Epithelial cell of esophagus (primary cell): ENCODE results near the gene GIPC3.

Experiments
- DNase-seq: peaks from one replicate; pipeline ENCODE4 v3.0.0; 2010; ENCODE audit warnings: low read depth
- H3K4me3 ChIP-seq: 2 replicates; pipeline ENCODE4 v1.5.1; 2011; ENCODE audit warnings: mild to moderate bottlenecking, low read length, control low read depth
- CTCF ChIP-seq: IDR thresholded peaks from 2 replicates; pipeline ENCODE4 v1.5.1; 2011; ENCODE audit warnings: low read depth, mild to moderate bottlenecking, low read length, control low read depth, inconsistent platforms; ENCODE audit not compliant: insufficient read depth; ENCODE audit errors: missing control alignments

The GIPC3 gene

DNA sequence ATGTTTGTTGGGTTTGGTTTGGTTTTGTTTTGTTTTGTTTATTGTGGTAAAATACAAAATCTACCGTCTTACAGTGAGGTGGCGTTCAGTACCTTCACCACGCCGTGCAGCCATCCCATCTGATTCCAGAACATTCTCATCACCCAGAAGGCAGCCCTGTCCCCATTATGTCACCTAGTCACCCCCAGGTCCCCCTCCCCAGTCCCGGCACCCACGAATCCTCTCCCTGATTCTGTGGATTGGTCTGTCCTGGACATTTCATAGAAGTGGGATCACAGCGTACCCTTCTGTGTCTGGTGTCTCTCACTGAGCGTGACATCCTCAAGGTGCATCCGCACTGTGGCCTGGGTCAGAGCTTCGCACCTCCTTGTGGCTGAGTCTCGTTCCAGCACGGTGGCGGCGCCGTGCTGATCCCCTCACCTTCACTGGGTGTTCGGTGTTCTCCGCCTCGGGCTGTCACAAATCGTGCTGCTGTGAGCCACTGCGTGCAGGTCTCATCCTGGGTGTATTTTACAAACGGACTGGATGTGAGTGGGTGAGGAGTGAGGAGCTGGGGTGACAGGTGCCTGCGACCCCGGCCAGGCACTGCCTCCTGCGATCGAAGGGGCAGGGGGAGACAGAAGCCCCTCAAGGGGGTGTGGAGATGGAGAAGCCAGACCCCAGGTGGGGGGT lies 46.9 kb upstream of the GIPC3 start:
- TF ChIP-seq CTCF: no peak
- DNase-seq: no peak
- no peak overlapping the region for H3K4me3 ChIP-seq

DNA sequence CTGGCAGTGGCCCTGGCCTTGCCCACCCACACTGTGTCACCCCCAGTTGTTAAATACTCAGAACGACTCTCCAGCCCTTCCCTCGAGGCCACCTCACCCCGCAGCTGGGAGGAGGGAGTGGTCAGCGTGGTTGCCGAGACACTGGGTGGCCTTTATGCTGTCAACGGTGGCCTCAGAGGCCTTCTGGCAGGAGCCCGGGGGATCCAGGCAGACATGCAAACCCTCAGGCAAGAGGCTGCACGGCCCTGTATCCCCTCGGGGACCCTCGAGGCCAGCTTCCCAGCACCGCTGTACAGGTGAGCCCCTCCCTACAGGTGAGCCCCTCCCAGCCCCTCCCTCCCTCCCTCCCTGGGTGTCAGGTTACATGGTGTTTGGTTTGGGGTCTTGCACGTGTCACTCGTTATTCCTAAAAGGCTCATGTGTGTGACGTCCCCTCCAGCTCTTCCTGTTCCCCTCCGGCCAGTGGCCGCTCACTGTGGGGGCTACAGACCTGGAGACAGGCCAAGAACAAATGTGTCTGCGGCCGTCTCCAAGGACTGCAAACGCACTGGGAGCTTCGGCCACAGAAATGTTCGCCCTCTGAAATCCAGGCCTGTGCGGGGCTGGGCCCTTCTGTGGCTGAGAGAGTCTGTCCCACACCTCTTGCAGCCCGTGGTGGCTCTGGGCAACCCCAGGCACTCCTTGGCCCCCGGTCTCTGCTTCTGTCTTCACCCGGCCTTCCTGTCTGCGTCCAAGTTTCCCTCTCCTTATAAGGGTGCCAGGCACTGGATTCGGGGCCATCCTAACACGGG lies 46.1 kb upstream of the GIPC3 start, which contains the start of gene TEKTIP1:
Gene TEKTIP1 (plus strand): TSS at position 210 of the 791 bp plus-strand sequence. CDS start 4 bp downstream, at position 214.
- H3K4me3 ChIP-seq: no peak within 1 kb of the TSS
- no peak for TF ChIP-seq CTCF
- DNase-seq: no peak

DNA sequence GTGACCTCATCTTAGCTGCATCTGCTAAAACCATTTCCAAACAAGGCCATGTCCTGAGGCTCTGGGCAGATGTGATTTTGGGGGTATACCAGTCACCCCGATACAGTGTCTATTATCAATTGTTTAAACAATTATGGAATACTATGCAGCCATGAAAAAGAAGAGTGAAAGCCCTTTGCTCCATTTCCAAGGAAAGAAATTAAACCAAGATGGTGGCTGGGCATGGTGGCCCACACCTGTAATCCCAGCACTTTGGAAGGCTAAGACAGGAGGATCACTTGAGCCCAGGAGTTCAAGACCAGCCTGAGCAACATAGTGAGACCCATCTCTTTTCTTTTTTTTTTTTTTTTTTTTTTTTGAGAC lies 45.5 kb upstream of the GIPC3 start:
- DNase-seq: no peak
- TF ChIP-seq CTCF: no peak
- no peak overlapping the region for H3K4me3 ChIP-seq

- H3K4me3 ChIP-seq: no peak overlapping the region
- DNase-seq: no peak
- no peak for TF ChIP-seq CTCF
Observed at GRCh38 chr19:3543150-3544057, 41.9 kb upstream of the GIPC3 start.

- no peak overlapping the region for H3K4me3 ChIP-seq
- TF ChIP-seq CTCF: no peak
- DNase-seq: no peak
Observed at GRCh38 chr19:3544058-3544376, 41.3 kb upstream of the GIPC3 start.

- no peak overlapping the region for H3K4me3 ChIP-seq
- TF ChIP-seq CTCF: peak; percentile 91
- DNase-seq: peak; percentile 79
Observed at GRCh38 chr19:3544742-3545668, 40.3 kb upstream of the GIPC3 start.
